Keratinocyte (primary cell): Measurements from ENCODE around the gene CHRDL2.

ENCODE experiments used
- EZH2 ChIP-seq: IDR thresholded peaks from one replicate; pipeline ENCODE4 v1.6.1; 2012; ENCODE audit warnings: inconsistent platforms, mild to moderate bottlenecking, low read length, moderate library complexity
- TF ChIP-seq, protein P1 (sequence below), 3 experiments: IDR thresholded peaks in 1 of 3; conservative IDR thresholded peaks in 1 of 3; optimal IDR thresholded peaks in 1 of 3; 2 replicates in 2 of 3; 3 replicates in 1 of 3; pipeline versions ENCODE3 to v1.5.1; 2011; ENCODE audit warnings: low read length in 3 of 3, mild to moderate bottlenecking in 3 of 3, moderate library complexity in 2 of 3, control low read depth in 1 of 3, inconsistent platforms in 1 of 3; ENCODE audit not compliant: insufficient read depth in 2 of 3; ENCODE audit errors: extremely low read depth in 1 of 3

DNA sequence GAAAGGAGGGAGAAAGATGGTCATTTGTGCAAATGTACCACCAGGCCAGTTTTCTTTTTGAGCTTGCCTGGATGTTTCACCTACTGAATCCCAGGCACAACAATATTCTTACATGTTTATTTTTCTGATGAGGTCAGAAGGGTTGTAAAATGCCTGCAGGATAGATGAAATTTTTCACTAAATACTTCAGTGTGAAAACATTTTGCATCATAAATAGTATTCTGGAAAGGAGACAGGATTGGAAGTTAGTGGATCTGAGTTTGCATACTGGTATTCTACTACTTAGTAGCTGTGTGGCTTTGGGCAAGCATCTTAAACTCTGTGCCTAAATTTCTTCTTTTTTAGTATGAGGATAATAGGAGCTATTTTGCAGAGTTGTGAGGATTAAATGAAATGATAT lies 42.2 kb upstream of the CHRDL2 start:
- no peak for TF ChIP-seq EZH2
- TF ChIP-seq, protein P1, sequence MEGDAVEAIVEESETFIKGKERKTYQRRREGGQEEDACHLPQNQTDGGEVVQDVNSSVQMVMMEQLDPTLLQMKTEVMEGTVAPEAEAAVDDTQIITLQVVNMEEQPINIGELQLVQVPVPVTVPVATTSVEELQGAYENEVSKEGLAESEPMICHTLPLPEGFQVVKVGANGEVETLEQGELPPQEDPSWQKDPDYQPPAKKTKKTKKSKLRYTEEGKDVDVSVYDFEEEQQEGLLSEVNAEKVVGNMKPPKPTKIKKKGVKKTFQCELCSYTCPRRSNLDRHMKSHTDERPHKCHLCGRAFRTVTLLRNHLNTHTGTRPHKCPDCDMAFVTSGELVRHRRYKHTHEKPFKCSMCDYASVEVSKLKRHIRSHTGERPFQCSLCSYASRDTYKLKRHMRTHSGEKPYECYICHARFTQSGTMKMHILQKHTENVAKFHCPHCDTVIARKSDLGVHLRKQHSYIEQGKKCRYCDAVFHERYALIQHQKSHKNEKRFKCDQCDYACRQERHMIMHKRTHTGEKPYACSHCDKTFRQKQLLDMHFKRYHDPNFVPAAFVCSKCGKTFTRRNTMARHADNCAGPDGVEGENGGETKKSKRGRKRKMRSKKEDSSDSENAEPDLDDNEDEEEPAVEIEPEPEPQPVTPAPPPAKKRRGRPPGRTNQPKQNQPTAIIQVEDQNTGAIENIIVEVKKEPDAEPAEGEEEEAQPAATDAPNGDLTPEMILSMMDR (optimal IDR thresholded peaks at IDR 0.05 in 1 of 3, IDR thresholded peaks at IDR 0.05 in 1 of 3, conservative IDR thresholded peaks at IDR 0.05 in 1 of 3; ENCODE audit: extremely low read depth in 1 of 3, insufficient read depth in 2 of 3, low read length in 3 of 3) = no peak
